GM19328 (cell line): Measurements from ENCODE around the gene PMPCA.
"Not testable (repeated sequence)": the region's sequence is repeated elsewhere in the genome, so short reads cannot be mapped to it uniquely, and the experiment has no call there.

ENCODE experiments used
- ATAC-seq: cut with Tn5 transposase; IDR thresholded peaks from one replicate; pipeline ENCODE4 v1.9.1; 2021; ENCODE audit warnings: mild to moderate bottlenecking, moderate library complexity; ENCODE audit not compliant: unreplicated experiment

Gene PMPCA

GRCh38 chr9:136393531-136393930 is 16.9 kb upstream of the PMPCA start:
- no peak for ATAC-seq

GRCh38 chr9:136394312-136395019 is 16.0 kb upstream of the PMPCA start:
- no peak for ATAC-seq

GRCh38 chr9:136395020-136395340 is 15.5 kb upstream of the PMPCA start:
- ATAC-seq, result no peak

- no peak for ATAC-seq
These were observed 14.9 kb upstream of the PMPCA start for GRCh38 chr9:136395345-136396218.

GRCh38 chr9:136396219-136396515 is 14.3 kb upstream of the PMPCA start:
- ATAC-seq, result no peak

- no peak for ATAC-seq
These were observed 12.8 kb upstream of the PMPCA start for GRCh38 chr9:136397643-136398042.

GRCh38 chr9:136398286-136398685 is 12.2 kb upstream of the PMPCA start:
- no peak for ATAC-seq

- ATAC-seq, result peak; percentile 19
These were observed 11.1 kb upstream of the PMPCA start for GRCh38 chr9:136399176-136400037.

GRCh38 chr9:136400038-136400834 is 10.2 kb upstream of the PMPCA start, which contains the start of gene SNAPC4:
TSS of gene SNAPC4 (minus strand) at chr9:136400170. CDS start at chr9:136398428, 1,742 bp downstream.
- peak; percentile 72 for ATAC-seq

GRCh38 chr9:136401173-136401922 is 9.1 kb upstream of the PMPCA start:
- ATAC-seq, result no peak

GRCh38 chr9:136402067-136402466 is 8.4 kb upstream of the PMPCA start:
- ATAC-seq, result no peak

- ATAC-seq, result no peak
These were observed 6.9 kb upstream of the PMPCA start for GRCh38 chr9:136403538-136403914.

GRCh38 chr9:136403915-136404800 is 6.3 kb upstream of the PMPCA start:
- no peak for ATAC-seq

- ATAC-seq, result no peak
These were observed 5.7 kb upstream of the PMPCA start for GRCh38 chr9:136404801-136405136.

GRCh38 chr9:136405481-136405880 is 5.0 kb upstream of the PMPCA start:
- ATAC-seq, result no peak

GRCh38 chr9:136405904-136406303 is 4.6 kb upstream of the PMPCA start:
- ATAC-seq, result not testable (repeated sequence)

GRCh38 chr9:136407061-136407460 is 3.4 kb upstream of the PMPCA start:
- not testable (repeated sequence) for ATAC-seq

GRCh38 chr9:136407911-136408310 is 2.5 kb upstream of the PMPCA start:
- no peak for ATAC-seq
